ENCODE measurements around the gene PTPRH. TPM values are rescaled to one million over a fixed set of nuclear protein-coding genes. Genes with fewer than 3 reads are reported as not detected.

The PTPRH gene
- total RNA-seq, 3 donors from 2014 or later (not counting 1 experiment from before 2014, with no cell fraction given) = 0.45 TPM; not detected in 2

GRCh38 chr19:55256562-55257460 lies 47.5 kb upstream of the PTPRH start:
- Mint-ChIP-seq H3K9me3 (no peaks in the 10 kb centered on the region), H3K27me3 (ENCODE audit: low read depth in 2 of 2) (no peaks in the 10 kb centered on the region), H3K27ac (peak overlapping the region; percentile 93 to 98), H3K4me1 (peaks cover 66 to 70% of the 10 kb centered on the region in 2 donors), H3K36me3 (no peaks in the 10 kb centered on the region), H3K4me3 (peak overlapping the region; percentile 98)
- DNase-seq (peak in 1 of 2 donors; percentile 43), ATAC-seq (no peak)
- 22% methylated on average over 22 of the region's 22 CpGs for WGBS (ENCODE audit: insufficient coverage)
- no peaks in the 10 kb centered on the region for H3K9me3 ChIP-seq (ENCODE audit: control insufficient read depth, insufficient read depth, low read length)
- H3K4me3 ChIP-seq (ENCODE audit: low read length) = peak overlapping the region; percentile 91
- TF ChIP-seq, protein P1, sequence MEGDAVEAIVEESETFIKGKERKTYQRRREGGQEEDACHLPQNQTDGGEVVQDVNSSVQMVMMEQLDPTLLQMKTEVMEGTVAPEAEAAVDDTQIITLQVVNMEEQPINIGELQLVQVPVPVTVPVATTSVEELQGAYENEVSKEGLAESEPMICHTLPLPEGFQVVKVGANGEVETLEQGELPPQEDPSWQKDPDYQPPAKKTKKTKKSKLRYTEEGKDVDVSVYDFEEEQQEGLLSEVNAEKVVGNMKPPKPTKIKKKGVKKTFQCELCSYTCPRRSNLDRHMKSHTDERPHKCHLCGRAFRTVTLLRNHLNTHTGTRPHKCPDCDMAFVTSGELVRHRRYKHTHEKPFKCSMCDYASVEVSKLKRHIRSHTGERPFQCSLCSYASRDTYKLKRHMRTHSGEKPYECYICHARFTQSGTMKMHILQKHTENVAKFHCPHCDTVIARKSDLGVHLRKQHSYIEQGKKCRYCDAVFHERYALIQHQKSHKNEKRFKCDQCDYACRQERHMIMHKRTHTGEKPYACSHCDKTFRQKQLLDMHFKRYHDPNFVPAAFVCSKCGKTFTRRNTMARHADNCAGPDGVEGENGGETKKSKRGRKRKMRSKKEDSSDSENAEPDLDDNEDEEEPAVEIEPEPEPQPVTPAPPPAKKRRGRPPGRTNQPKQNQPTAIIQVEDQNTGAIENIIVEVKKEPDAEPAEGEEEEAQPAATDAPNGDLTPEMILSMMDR (IDR thresholded peaks at IDR 0.05) = no peak
- peak overlapping the region; percentile 92 for H3K27ac ChIP-seq (ENCODE audit: low read length)
- intact Hi-C loops (cut with micrococcal nuclease) = loop anchor here (10.0 kb wide), 1 partner anchor 342 kb away; no protein-coding TSS in a partner anchor
- peaks cover 76% of the 10 kb centered on the region for H3K4me1 ChIP-seq (ENCODE audit: control insufficient read depth, insufficient read depth, low read length)
- H3K36me3 ChIP-seq (ENCODE audit: control insufficient read depth, insufficient read depth, low read length) = no peaks in the 10 kb centered on the region
- no peaks in the 10 kb centered on the region for H3K27me3 ChIP-seq (ENCODE audit: control insufficient read depth, insufficient read depth, low read length)

DNA sequence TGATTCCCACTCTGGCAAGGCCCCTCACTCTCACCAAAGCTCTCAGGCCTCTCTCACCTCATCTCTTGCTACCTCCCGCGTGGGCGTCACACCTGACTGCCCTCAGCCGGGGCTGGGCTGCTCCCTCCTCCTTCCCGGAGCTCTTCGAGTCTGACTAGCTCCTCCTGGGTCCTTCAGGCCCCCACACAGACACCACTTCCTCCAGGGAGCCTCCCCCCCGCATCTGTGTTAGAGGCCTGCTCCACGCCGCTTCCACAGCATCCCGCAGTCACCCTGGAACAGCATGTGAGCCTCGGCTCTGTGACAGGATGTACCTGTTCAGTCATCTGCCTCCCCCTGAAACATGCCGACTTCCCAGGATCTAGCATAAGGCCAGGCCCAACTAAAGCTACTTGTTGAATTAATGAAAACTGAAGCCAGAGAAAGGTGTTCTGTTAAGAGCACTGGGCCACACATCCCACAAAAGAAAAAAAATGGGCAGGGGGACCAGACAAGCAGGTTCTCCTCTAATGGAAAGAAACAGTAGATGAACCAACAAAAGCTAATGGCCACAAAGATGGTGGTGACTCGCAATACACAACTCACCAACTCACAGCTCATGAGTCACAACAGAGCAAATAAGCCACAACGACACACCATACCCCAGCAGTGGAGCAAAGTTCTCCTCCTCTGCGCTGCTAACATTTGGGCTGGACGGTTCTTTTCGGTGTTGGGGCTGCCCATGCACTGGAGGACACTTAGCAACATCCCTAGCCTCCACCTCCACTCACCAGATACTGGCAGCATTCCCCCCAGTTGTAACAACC lies 46.5 kb upstream of the PTPRH start:
- peak in 1 of 2 donors; percentile 64 for DNase-seq
- Mint-ChIP-seq H3K27me3 (ENCODE audit: low read depth in 2 of 2) (no peaks in the 10 kb centered on the region), H3K4me1 (peaks cover 76 to 79% of the 10 kb centered on the region in 2 donors), H3K4me3 (peak overlapping the region; percentile 98), H3K36me3 (no peaks in the 10 kb centered on the region), H3K27ac (peak overlapping the region; percentile 93 to 98), H3K9me3 (no peaks in the 10 kb centered on the region)
- Histone ChIP-seq H3K4me3 (ENCODE audit: low read length) (peak overlapping the region; percentile 58), H3K27me3 (ENCODE audit: control insufficient read depth, insufficient read depth, low read length) (no peaks in the 10 kb centered on the region), H3K36me3 (ENCODE audit: control insufficient read depth, insufficient read depth, low read length) (no peaks in the 10 kb centered on the region), H3K4me1 (ENCODE audit: control insufficient read depth, insufficient read depth, low read length) (peaks cover 86% of the 10 kb centered on the region), H3K27ac (ENCODE audit: low read length) (peak overlapping the region; percentile 92), H3K9me3 (ENCODE audit: control insufficient read depth, insufficient read depth, low read length) (no peaks in the 10 kb centered on the region)
- ATAC-seq = no peak
- intact Hi-C loops (cut with micrococcal nuclease) = loop anchor here (10.0 kb wide), 1 partner anchor 341 kb away; no protein-coding TSS in a partner anchor
- 14% methylated on average over 17 of the region's 17 CpGs for WGBS (ENCODE audit: insufficient coverage)
- TF ChIP-seq, protein P1 (IDR thresholded peaks at IDR 0.05) = no peak

GRCh38 chr19:55254625-55254977 lies 45.3 kb upstream of the PTPRH start:
- Mint-ChIP-seq H3K36me3 (no peaks in the 10 kb centered on the region), H3K4me3 (peak overlapping the region; percentile 98), H3K4me1 (peaks cover 78 to 83% of the 10 kb centered on the region in 2 donors), H3K27ac (peak overlapping the region; percentile 93 to 98), H3K9me3 (no peaks in the 10 kb centered on the region), H3K27me3 (ENCODE audit: low read depth in 2 of 2) (no peaks in the 10 kb centered on the region)
- peak overlapping the region; percentile 58 for H3K4me3 ChIP-seq (ENCODE audit: low read length)
- H3K36me3 ChIP-seq (ENCODE audit: control insufficient read depth, insufficient read depth, low read length) = peaks cover 4% of the 10 kb centered on the region
- WGBS (ENCODE audit: insufficient coverage) = under 1% methylated on average over 6 of the region's 6 CpGs
- no peak for ATAC-seq
- no peaks in the 10 kb centered on the region for H3K9me3 ChIP-seq (ENCODE audit: control insufficient read depth, insufficient read depth, low read length)
- intact Hi-C loops (cut with micrococcal nuclease) = loop anchor here (10.0 kb wide), 1 partner anchor 340 kb away; no protein-coding TSS in a partner anchor
- DNase-seq = no peak
- H3K4me1 ChIP-seq (ENCODE audit: control insufficient read depth, insufficient read depth, low read length) = peaks cover 91% of the 10 kb centered on the region
- no peaks in the 10 kb centered on the region for H3K27me3 ChIP-seq (ENCODE audit: control insufficient read depth, insufficient read depth, low read length)
- TF ChIP-seq, protein P1 (IDR thresholded peaks at IDR 0.05) = no peak
- H3K27ac ChIP-seq (ENCODE audit: low read length) = peak overlapping the region; percentile 92
